GM19193 (cell line): ENCODE measurements around the gene KCNJ14.

Experiments used
- POLR2A ChIP-seq: IDR thresholded peaks from 4 replicates; pipeline ENCODE4 v1.6.1; 2011; ENCODE audit not compliant: insufficient read depth, insufficient read length; ENCODE audit errors: extremely low read depth

The KCNJ14 gene

DNA sequence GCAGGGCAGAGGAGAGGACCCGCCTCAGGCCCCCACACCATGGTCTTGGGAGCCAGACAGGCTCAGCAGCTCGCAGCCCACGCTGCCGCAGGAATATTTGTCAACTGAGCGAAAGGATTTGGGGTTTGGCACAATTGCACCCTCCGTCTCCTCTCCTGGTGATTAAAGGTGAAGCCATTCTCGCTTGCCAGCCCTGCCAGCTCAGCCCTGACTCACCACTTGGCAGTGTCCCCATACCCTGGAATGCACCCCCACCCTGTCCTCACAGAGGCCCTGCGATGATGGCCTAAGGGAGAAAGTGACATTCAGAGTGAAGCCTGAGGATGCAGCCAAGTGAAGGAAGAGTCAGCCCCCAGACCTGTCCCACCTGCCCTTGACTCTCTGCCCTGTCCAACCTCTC lies 32.6 kb downstream of the KCNJ14 start:
- no peak for TF ChIP-seq POLR2A

DNA sequence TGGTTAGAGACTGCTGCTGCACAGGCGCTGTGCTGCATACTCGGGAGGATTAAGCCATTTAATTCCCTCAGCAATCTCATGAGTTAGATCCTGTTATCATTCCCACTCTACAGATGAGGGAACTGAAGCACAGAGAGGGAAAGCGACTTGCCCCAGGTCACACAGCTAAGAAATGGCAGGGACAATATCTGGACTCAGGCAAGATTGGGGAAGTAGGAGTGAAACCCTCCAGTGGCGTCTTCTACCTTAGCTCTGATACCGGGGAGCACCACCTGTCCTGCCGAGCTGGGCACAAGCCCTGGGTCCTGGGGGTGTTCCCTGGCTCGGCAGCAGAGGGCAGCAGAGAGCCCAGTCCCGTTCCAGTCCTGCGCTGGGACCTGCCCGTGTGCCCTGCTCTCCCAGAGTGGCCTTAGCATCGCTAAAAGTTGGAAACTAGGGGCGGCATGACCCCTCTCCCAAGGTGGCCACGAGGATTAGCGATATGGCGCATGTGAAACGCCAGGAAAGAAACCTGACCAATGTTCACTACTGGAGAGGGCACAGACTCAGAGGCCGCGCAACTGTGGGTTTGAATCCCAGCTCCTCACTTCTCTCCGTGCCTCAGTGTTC lies 34.3 kb downstream of the KCNJ14 start:
- TF ChIP-seq POLR2A: no peak

DNA sequence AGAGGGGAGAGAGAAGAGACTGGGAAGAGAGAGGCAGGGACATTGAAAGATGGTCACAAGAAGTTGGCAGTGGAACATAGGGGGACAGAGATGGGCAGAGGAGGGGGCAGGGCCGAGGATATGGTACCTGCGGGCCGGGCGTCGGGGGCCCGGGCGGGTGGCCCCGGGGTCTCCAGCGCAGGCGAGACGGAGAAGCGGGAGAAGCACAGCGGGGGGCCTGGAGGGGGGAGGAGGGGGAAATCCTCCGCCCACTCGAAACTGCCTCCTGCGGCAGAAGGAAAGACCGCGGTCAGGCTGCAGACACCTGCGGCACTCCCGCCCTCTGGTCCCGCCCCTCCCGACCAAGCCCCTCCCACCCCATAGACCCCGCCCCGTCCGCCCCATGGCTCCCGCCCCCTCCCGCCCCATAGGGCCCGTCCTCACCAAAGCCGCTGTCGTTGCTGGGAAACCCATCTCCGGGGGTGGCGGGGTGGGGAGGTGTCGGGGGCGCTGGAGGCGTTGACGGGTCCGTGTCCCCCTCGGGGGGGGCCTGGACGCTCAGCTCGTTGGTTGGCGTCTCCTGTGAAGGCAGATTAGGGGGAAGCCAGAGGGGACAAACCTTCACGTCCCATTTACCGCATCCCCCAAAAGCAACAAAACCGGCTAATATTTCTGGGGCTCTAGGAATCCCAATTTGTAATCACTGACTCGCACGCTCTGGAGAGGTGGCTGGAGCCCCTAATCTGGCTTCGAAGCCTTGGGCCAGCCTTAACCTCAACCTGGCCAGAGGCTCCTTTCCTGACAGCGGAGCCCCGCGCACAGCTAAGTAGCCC lies 35.8 kb downstream of the KCNJ14 start:
- TF ChIP-seq POLR2A: no peak

DNA sequence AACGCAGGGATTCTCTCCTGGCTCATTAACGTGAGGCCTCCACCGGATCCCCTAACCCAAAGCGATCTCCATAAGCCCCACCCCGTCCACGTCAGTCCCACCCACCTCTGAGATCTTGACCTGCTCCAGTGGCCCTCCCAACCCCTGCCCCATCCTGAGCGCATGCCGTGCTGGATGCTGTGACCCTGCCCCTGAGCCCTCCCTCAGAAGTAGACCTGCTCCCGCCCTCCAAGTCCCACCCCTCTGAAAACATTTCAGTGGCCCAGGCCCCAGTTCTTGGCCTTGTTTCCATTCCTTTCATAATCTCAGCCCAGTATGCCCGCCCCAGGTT lies 36.4 kb downstream of the KCNJ14 start:
- no peak for TF ChIP-seq POLR2A

GRCh38 chr19:48492925-48493717 lies 37.7 kb downstream of the KCNJ14 start:
- TF ChIP-seq POLR2A: peak; percentile 38

- no peak for TF ChIP-seq POLR2A
Measured at GRCh38 chr19:48493718-48494401, 38.5 kb downstream of the KCNJ14 start.

- no peak for TF ChIP-seq POLR2A
Measured at GRCh38 chr19:48495396-48495795, 40.0 kb downstream of the KCNJ14 start.

- no peak for TF ChIP-seq POLR2A
Measured at GRCh38 chr19:48496959-48497727, 41.8 kb downstream of the KCNJ14 start.

DNA sequence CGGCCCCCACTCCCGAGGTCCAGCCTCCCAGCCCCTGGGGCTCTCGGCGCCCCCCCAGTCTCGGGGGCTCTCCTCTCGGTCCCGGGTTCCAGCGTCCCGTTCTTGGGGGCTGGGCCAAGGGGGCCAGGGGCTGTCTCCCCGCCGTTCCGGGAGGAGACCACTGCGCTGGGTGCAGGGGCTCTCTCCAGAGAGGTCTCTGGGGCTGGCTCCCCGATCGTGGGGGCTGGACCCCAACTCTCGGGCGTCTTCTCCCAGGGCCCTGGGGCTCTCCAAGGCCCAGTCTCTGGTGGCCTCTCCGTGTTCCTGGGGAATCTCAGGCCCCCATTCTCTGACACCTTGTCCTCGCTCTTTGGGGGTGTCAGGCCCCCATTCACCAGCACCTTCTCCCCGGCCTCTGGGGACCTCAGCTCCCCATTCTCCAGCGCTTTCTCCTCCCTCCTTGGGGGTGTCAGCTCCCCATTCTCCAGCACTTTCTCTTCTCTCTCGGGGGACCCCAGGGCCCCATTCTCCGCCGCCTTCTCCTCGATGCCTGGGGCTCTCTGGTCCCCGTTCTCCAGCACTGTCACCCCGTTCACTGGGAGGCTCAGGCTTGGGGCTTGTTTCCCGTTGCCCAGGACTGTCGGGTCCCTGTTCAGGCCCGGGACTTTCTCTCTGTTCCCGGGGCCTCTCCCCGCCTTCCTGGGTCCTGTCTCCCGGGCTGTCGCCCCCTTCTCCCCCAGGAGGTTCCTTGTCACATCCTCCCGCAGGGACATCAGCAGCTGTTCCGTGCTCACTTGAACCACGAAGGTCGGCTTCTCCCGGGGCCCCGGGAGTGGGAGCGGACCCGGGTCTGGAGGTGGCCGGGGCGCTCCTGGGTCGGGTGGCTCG lies 42.6 kb downstream of the KCNJ14 start:
- TF ChIP-seq POLR2A: no peak

GRCh38 chr19:48498595-48499311 lies 43.4 kb downstream of the KCNJ14 start:
- TF ChIP-seq POLR2A: no peak

DNA sequence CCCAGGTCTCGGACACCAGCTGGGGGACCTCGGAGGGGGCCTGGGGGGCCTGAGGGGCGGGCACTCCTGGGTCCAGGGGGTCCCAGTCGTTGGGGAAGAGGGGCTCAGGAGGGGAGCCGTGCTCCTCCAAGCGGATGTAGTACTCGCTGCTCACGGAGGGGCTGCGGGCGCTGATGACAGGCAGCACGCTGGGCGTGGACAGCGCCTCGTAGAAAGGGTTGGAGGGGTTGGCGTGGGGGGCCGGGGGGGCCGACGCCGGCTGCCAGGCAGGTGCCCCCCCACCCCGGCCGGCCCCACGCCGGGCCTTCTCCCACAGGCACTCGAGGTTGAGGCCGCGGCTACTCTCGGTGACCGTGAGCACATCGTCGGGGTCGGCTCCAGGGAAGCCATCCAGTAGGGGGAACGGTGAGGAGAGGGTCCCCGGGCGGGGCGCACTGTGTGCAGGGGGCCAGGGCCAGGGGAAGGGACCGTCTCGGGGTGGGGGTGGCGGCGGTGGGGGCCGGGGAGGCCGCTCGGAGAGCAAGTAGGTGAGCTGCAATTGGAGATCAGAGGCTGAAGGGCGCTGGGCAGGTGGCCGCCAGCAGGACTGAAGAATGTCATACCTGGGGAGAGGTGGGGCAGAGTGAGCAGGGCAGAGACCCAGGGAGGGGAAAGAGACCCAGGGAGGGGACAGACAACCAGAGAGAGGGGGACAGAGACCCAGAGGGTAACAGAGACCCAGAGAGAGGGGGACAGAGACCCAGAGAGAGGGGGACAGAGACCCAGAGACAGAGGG lies 44.1 kb downstream of the KCNJ14 start:
- no peak for TF ChIP-seq POLR2A

DNA sequence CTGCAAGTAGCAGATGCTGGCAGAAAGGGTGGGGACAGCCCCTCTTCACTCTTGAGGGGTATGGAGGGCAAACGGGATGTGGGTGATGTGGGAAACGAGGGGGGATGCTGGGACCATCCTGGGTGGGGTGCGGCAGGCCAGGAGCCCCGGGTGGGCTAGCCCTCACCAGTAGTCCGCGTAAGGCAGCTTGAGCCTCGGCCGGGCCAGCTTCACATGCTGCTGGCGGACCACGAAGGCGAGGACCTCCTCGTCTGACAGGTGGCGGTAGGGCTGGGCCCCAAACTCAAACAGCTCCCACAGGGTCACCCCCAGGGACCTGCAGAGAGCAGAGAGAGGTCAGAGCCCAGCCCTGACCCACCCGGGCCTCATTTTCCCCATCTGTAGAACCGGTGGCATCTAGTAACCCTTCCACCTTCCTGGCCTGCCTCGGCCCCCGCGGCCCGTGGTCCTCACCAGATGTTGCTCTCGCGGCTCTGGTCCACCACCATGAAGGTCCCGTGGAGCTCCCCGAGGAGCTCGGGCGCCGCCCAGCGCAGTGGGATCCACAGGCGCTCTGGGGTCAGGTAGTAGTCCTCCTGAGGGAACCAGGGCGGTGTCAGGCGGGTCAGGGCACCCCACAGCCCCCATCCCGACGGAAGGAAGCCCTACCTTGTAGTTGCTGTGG lies 45.6 kb downstream of the KCNJ14 start:
- TF ChIP-seq POLR2A: no peak
